Measurements from ENCODE around the gene VPS37D.

Gene VPS37D

DNA sequence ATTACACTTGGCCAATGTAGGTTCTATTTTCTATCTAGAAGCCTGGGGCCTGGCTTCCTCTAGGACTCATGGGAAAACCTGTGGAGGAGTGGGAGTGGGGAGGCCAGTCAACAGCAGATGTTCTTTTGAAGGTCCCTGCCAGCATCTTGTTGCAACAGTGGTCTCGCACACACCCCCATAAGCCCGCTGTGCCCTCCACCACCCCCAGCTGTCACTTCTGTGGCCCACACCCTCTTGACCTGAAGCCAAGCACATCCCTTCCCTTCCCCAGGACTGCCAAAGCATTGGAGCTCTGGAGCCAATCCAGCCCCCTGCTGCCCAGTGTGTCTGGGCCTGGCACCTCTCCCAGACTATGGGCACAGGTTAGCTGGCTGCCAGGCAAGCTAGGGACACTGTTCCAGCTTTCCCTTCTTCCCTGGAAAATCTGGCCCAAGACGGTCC, 53.8 kb downstream of the VPS37D start:
- DNase-seq (ENCODE audit: low read depth), result no peak

More for the DNA sequence above, 53.8 kb downstream of the VPS37D start:
- H3K4me3 ChIP-seq (ENCODE audit: low read depth, low read length), result no peak overlapping the region
- TF ChIP-seq, protein P1, sequence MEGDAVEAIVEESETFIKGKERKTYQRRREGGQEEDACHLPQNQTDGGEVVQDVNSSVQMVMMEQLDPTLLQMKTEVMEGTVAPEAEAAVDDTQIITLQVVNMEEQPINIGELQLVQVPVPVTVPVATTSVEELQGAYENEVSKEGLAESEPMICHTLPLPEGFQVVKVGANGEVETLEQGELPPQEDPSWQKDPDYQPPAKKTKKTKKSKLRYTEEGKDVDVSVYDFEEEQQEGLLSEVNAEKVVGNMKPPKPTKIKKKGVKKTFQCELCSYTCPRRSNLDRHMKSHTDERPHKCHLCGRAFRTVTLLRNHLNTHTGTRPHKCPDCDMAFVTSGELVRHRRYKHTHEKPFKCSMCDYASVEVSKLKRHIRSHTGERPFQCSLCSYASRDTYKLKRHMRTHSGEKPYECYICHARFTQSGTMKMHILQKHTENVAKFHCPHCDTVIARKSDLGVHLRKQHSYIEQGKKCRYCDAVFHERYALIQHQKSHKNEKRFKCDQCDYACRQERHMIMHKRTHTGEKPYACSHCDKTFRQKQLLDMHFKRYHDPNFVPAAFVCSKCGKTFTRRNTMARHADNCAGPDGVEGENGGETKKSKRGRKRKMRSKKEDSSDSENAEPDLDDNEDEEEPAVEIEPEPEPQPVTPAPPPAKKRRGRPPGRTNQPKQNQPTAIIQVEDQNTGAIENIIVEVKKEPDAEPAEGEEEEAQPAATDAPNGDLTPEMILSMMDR (IDR thresholded peaks at IDR 0.05; ENCODE audit: low read depth, low read length, missing control alignments), result no peak

All from GM12864 (cell line).